CD4-positive, CD25-positive, alpha-beta regulatory T cell (primary cell): ENCODE data around the gene PIK3R5. TPM values are rescaled to one million over a fixed set of nuclear protein-coding genes. Genes with fewer than 3 reads are reported as not detected.
A peak's percentile ranks its signal among the peaks of the same experiment; 100 is the strongest.

Experiments used
- ATAC-seq, 2 donors: fragments of 150-1000 bp; cut with Tn5 transposase; one replicate each; pipeline ENCODE4 v1.10.0; 2021; ENCODE audit warnings: low read depth in 2 of 2, moderate number of reproducible peaks in 2 of 2, moderate library complexity in 1 of 2
- DNase-seq, 3 donors: peaks; one replicate each; pipeline versions ENCODE4 v3.0.0 to v3.0.0-alpha.2; 2012 to 2022; ENCODE audit warnings: mixed read lengths in 1 of 3
- H3K27ac ChIP-seq: one replicate; pipeline ENCODE4 v1.7.0; 2013; ENCODE audit warnings: mild to moderate bottlenecking, low read length; ENCODE audit not compliant: insufficient read depth, poor library complexity, severe bottlenecking
- H3K27me3 ChIP-seq: one replicate; pipeline ENCODE4 v1.7.0; 2013; ENCODE audit warnings: low read length; ENCODE audit not compliant: control insufficient read depth, insufficient read depth
- H3K36me3 ChIP-seq: one replicate; pipeline ENCODE4 v1.7.0; 2013; ENCODE audit warnings: mild to moderate bottlenecking, low read length, moderate library complexity; ENCODE audit not compliant: control insufficient read depth, insufficient read depth
- H3K4me1 ChIP-seq: 2 replicates; pipeline ENCODE4 v1.7.0; 2013; ENCODE audit warnings: mild to moderate bottlenecking, low read length; ENCODE audit not compliant: insufficient read depth, control insufficient read depth, poor library complexity, severe bottlenecking
- H3K4me3 ChIP-seq: one replicate; pipeline ENCODE4 v1.7.0; 2013; ENCODE audit warnings: low read depth, mild to moderate bottlenecking, low read length, moderate library complexity
- H3K9me3 ChIP-seq, 2 experiments: 1 replicate in 1 of 2; 2 replicates in 1 of 2; pipeline ENCODE4 v1.7.0; 2013; ENCODE audit warnings: low read length in 2 of 2, mild to moderate bottlenecking in 1 of 2, moderate library complexity in 1 of 2; ENCODE audit not compliant: control insufficient read depth in 2 of 2
- H3K27ac Mint-ChIP-seq, 3 donors: one replicate each; pipeline ENCODE4 v1.8.0; 2020 to 2022; ENCODE audit warnings: mild to moderate bottlenecking in 3 of 3, mixed read lengths in 3 of 3, moderate library complexity in 2 of 3
- H3K27me3 Mint-ChIP-seq: one replicate; pipeline ENCODE4 v1.8.0; 2022; ENCODE audit warnings: mild to moderate bottlenecking, mixed read lengths
- H3K36me3 Mint-ChIP-seq: one replicate; pipeline ENCODE4 v1.8.0; 2020; ENCODE audit warnings: mixed read lengths
- H3K4me1 Mint-ChIP-seq, 4 donors: one replicate each; pipeline ENCODE4 v1.8.0; 2020 to 2022; ENCODE audit warnings: mixed read lengths in 4 of 4, mild to moderate bottlenecking in 1 of 4
- H3K4me3 Mint-ChIP-seq, 4 donors: one replicate each; pipeline ENCODE4 v1.8.0; 2020 to 2022; ENCODE audit warnings: mild to moderate bottlenecking in 4 of 4, mixed read lengths in 4 of 4, moderate library complexity in 3 of 4
- H3K9me3 Mint-ChIP-seq, 7 donors: one replicate each; pipeline ENCODE4 v1.8.0; 2020 to 2022; ENCODE audit warnings: mixed read lengths in 7 of 7, mild to moderate bottlenecking in 3 of 7, moderate library complexity in 2 of 7
- polyA plus RNA-seq, 4 donors: library from polyadenylated mRNA; unstranded; fragments of 300-500 nt; fragmentation: Illumina TruSeq; gene quantifications; one replicate each; pipeline ENCODE4 v1.2.3, GENCODE V29; 2021
- total RNA-seq: library from RNA; stranded (reverse); gene quantifications from one replicate; pipeline ENCODE4 v1.2.3, GENCODE V29; 2022

Gene PIK3R5
- total RNA-seq (275 TPM), polyA plus RNA-seq (10 to 100 TPM; 34.8 to 40.1 (median 36.9) TPM)

GRCh38 chr17:8965394-8966168 is at the start of gene PIK3R5:
Gene PIK3R5 (minus strand): TSS chr17:8965707. CDS start chr17:8911494, 54,213 bp downstream.
- ATAC-seq (peak; percentile 77), DNase-seq (peak; percentile 79 to 90 (median 81))
- Mint-ChIP-seq H3K27me3 (no peaks in the 10 kb centered on the region), H3K36me3 (peaks cover 30% of the 10 kb centered on the region), H3K9me3 (peaks cover 0 to 23% (median 4%) of the 10 kb centered on the region in 7 donors), H3K27ac (peak within 1 kb of the TSS; percentile 92 to 100 (median 95)), H3K4me3 (peak within 1 kb of the TSS; percentile 99 to 100 (median 100)), H3K4me1 (peaks cover 33 to 60% (median 40%) of the 10 kb centered on the region in 4 donors)
- Histone ChIP-seq H3K4me1 (peaks cover 51% of the 10 kb centered on the region), H3K9me3 (peaks cover 0 to 6% of the 10 kb centered on the region in 2 experiments), H3K27me3 (no peaks in the 10 kb centered on the region), H3K36me3 (peaks cover 15% of the 10 kb centered on the region), H3K4me3 (peak within 1 kb of the TSS; percentile 98), H3K27ac (peak within 1 kb of the TSS; percentile 87)

GRCh38 chr17:9011001-9011400 is 45.5 kb upstream of the PIK3R5 start:
- no peak overlapping the region for H3K27ac ChIP-seq
- H3K4me1 ChIP-seq, result no peaks in the 10 kb centered on the region
- H3K27ac Mint-ChIP-seq, result no peak overlapping the region
- peaks cover 3 to 4% of the 10 kb centered on the region in 2 experiments for H3K9me3 ChIP-seq
- H3K4me3 Mint-ChIP-seq, result no peak overlapping the region
- H3K36me3 Mint-ChIP-seq, result peaks cover 3% of the 10 kb centered on the region
- DNase-seq, result no peak
- H3K9me3 Mint-ChIP-seq, result peaks cover 0 to 10% (median 1%) of the 10 kb centered on the region in 7 donors
- no peaks in the 10 kb centered on the region for H3K4me1 Mint-ChIP-seq
- ATAC-seq, result no peak
- peaks cover 30% of the 10 kb centered on the region for H3K27me3 ChIP-seq
- no peak overlapping the region for H3K4me3 ChIP-seq
- H3K36me3 ChIP-seq, result no peaks in the 10 kb centered on the region
- H3K27me3 Mint-ChIP-seq, result peaks cover 67% of the 10 kb centered on the region

- Mint-ChIP-seq H3K4me1 (peaks cover 0 to 4% (median 2%) of the 10 kb centered on the region in 4 donors), H3K4me3 (no peak overlapping the region), H3K9me3 (peaks cover 0 to 21% (median 3%) of the 10 kb centered on the region in 7 donors), H3K27ac (no peak overlapping the region), H3K36me3 (peaks cover 6% of the 10 kb centered on the region), H3K27me3 (peaks cover 80% of the 10 kb centered on the region)
- H3K27ac ChIP-seq, result no peak overlapping the region
- ATAC-seq (no peak), DNase-seq (no peak)
- no peaks in the 10 kb centered on the region for H3K36me3 ChIP-seq
- peaks cover 38% of the 10 kb centered on the region for H3K27me3 ChIP-seq
- peaks cover 7 to 15% of the 10 kb centered on the region in 2 experiments for H3K9me3 ChIP-seq
- no peak overlapping the region for H3K4me3 ChIP-seq
- no peaks in the 10 kb centered on the region for H3K4me1 ChIP-seq
Observed at GRCh38 chr17:9009737-9010136, 44.2 kb upstream of the PIK3R5 start.

GRCh38 chr17:9009096-9009495 is 43.6 kb upstream of the PIK3R5 start:
- H3K4me1 ChIP-seq, result peaks cover 2% of the 10 kb centered on the region
- no peak overlapping the region for H3K27ac ChIP-seq
- Mint-ChIP-seq H3K36me3 (peaks cover 6% of the 10 kb centered on the region), H3K9me3 (peaks cover 0 to 21% (median 3%) of the 10 kb centered on the region in 7 donors), H3K27ac (no peak overlapping the region), H3K27me3 (peaks cover 76% of the 10 kb centered on the region), H3K4me1 (peaks cover 0 to 6% (median 2%) of the 10 kb centered on the region in 4 donors), H3K4me3 (no peak overlapping the region)
- DNase-seq (no peak), ATAC-seq (no peak)
- no peak overlapping the region for H3K4me3 ChIP-seq
- H3K36me3 ChIP-seq, result no peaks in the 10 kb centered on the region
- H3K27me3 ChIP-seq, result peaks cover 35% of the 10 kb centered on the region
- H3K9me3 ChIP-seq, result peaks cover 7 to 15% of the 10 kb centered on the region in 2 experiments

- Mint-ChIP-seq H3K36me3 (peaks cover 6% of the 10 kb centered on the region), H3K27ac (no peak overlapping the region), H3K4me1 (peaks cover 0 to 11% (median 2%) of the 10 kb centered on the region in 4 donors), H3K4me3 (no peak overlapping the region), H3K9me3 (peaks cover 0 to 21% (median 3%) of the 10 kb centered on the region in 7 donors), H3K27me3 (peaks cover 68% of the 10 kb centered on the region)
- ATAC-seq (no peak), DNase-seq (no peak)
- peaks cover 39% of the 10 kb centered on the region for H3K27me3 ChIP-seq
- H3K4me3 ChIP-seq, result no peak overlapping the region
- no peak overlapping the region for H3K27ac ChIP-seq
- peaks cover 7 to 15% of the 10 kb centered on the region in 2 experiments for H3K9me3 ChIP-seq
- no peaks in the 10 kb centered on the region for H3K36me3 ChIP-seq
- peaks cover 17% of the 10 kb centered on the region for H3K4me1 ChIP-seq
Observed at GRCh38 chr17:9007052-9007714, 41.7 kb upstream of the PIK3R5 start.

GRCh38 chr17:9006175-9006767 is 40.8 kb upstream of the PIK3R5 start:
- DNase-seq, result no peak
- peaks cover 17% of the 10 kb centered on the region for H3K4me1 ChIP-seq
- peaks cover 74% of the 10 kb centered on the region for H3K27me3 Mint-ChIP-seq
- H3K4me3 ChIP-seq, result no peak overlapping the region
- H3K27ac ChIP-seq, result no peak overlapping the region
- H3K36me3 Mint-ChIP-seq, result peaks cover 6% of the 10 kb centered on the region
- peaks cover 0 to 11% (median 7%) of the 10 kb centered on the region in 4 donors for H3K4me1 Mint-ChIP-seq
- peaks cover 0 to 21% (median 3%) of the 10 kb centered on the region in 7 donors for H3K9me3 Mint-ChIP-seq
- no peaks in the 10 kb centered on the region for H3K36me3 ChIP-seq
- no peak for ATAC-seq
- peaks cover 44% of the 10 kb centered on the region for H3K27me3 ChIP-seq
- peak overlapping the region in 1 of 4 donors; percentile 44 for H3K4me3 Mint-ChIP-seq
- no peak overlapping the region for H3K27ac Mint-ChIP-seq
- H3K9me3 ChIP-seq, result peaks cover 7 to 15% of the 10 kb centered on the region in 2 experiments

GRCh38 chr17:9004961-9005285 is 39.4 kb upstream of the PIK3R5 start:
- Histone ChIP-seq H3K4me1 (peaks cover 17% of the 10 kb centered on the region), H3K36me3 (no peaks in the 10 kb centered on the region), H3K27ac (no peak overlapping the region), H3K9me3 (peaks cover 7 to 15% of the 10 kb centered on the region in 2 experiments), H3K4me3 (no peak overlapping the region), H3K27me3 (peaks cover 42% of the 10 kb centered on the region)
- no peak for DNase-seq
- Mint-ChIP-seq H3K36me3 (peaks cover 6% of the 10 kb centered on the region), H3K27ac (no peak overlapping the region), H3K27me3 (peaks cover 77% of the 10 kb centered on the region), H3K4me1 (peaks cover 0 to 11% (median 8%) of the 10 kb centered on the region in 4 donors), H3K9me3 (peaks cover 0 to 21% (median 3%) of the 10 kb centered on the region in 7 donors), H3K4me3 (peak overlapping the region in 2 of 4 donors; percentile 48 to 69)
- ATAC-seq, result no peak
